NCI-H748 (cell line): ENCODE data around the gene MED20.

Experiments
- DNase-seq: peaks from one replicate; lab custom pipeline; 2025; ENCODE audit not compliant: unreplicated experiment; lab: John Stamatoyannopoulos, UW

MED20 gene

DNA sequence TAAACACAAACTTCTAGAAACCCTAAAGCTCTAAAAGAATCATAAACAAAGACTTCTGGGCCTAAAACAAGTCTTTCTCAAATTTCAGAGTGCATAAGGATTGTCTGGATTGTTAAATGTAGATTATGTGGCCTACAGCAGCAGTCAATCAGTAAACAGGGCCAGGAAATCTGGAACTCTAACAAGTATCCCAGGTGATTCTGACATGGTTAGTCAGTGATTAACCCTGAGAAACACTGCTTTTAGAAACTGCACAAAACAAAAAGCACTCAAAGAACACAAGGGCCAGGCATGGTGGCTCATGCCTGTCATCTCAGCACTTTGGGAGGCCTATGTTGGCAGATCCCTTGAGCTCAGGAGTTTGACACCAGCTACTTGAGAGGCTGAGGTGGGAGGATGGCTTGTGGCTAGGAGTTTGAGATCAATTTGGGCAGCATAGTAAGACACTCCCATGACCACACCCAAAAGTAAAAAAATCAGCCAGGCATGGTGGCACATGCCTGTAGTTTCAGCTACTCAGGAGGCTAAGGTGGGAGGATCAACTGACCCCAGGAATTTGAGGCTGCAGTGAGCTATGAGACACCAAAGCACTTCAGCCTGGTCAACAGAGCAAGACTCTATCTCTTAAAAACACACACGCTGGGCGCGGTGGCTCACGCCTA lies 5.9 kb downstream of the MED20 start:
- DNase-seq: no peak

DNA sequence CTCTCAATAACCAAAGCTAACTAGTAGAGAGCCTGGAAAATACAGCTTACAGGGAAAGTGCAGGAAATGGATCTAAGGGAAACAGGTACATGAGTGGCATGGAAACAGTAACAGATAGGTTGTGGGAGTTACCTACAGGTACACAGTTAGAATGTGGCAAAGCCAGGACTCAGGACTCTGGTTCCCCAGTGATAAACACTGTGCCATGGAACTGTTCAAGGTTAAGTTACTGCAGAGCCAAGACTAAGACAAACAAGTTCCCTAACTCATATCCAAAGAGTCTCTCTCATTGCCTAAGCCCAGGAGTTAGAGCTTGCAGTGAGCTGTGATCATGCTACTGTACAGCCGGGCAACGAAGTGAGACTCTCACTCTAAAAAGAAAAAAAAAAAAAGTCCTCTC lies 6.6 kb downstream of the MED20 start:
- no peak for DNase-seq

DNA sequence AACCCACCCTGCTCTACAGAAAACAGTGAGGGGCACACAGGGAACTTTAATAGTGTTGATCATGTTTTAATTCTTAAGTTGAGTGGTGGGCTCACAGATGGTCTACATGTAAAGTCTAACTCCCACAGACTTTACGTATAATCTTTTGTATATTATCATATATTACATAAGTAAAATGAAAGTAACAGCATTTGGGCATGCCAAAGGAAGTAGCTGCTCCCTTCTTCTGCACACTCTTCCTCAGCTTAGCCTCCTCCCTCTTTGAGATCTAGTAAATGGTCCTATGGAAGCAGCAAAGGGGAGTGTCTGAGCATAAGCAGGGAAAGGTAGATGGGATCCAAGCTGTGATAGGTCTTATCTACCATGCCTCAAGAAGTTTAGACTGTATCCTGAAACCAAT lies 11.2 kb downstream of the MED20 start:
- no peak for DNase-seq

DNA sequence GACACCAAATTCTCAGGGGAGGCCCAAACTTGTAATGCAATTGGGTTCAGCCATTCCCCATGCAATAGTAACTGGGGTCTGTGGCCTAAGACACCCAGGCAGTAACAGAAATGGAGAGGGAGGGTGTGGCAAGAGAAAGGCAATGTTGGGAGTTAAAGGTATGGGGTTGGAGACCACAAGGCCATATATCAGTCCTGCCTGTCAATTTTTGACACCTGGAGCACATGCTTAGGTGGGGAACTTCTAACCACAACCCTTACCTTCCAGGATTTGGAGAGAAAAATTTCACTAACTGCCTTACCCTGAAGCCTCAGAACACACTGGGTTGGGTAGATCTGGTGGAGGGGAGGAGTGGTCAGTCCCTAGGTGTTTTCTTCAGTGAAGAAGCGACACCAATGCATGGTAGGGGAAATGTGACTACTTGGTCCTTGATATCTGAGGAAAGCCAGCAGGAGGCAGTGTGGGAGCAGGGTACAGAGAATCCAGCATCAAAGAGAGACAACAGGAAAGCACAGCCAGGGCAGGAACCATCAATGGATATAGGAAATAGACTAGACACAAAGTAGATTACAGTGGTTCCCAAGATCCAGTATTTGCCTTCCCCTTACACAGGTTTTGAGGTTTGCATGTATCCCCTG lies 18.9 kb downstream of the MED20 start:
- peak; percentile 26 for DNase-seq

DNA sequence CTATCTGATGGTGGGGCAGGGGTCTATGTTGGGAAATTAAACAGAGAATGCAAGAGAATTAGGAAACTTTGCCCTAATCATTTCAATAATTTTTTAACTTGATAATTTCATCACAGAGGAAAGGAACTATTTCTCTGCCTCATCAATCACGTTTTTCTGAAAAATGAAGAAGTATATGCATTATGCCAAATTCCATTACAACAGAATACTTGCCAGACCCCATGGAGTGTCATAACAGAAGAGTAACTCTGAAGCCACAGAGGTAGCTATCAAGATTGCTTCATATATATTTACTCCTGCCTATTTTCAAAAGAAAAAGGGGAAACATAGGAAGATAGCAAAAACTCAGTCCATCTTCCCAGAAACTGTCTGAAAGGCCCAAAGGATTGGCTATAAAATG lies 20.1 kb downstream of the MED20 start:
- DNase-seq: no peak

DNA sequence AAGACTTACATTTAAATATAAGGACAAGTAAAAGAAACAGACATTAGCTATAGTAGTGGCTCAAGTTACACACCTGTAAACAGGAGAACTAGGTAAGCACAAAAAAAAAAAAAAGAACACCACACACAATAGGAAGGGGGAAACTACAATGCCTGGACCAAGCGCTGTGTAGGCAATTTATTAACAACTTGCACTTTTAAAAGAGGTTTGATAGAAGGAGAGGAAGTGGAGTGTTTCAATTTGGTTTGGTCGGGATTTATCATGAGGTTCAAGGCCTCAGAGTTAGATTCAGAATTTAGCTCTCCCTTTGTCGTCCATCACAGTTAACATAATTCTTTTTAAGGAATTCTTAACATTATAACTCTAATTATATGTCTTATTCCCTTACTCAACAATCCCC lies 24.7 kb downstream of the MED20 start:
- DNase-seq: no peak

DNA sequence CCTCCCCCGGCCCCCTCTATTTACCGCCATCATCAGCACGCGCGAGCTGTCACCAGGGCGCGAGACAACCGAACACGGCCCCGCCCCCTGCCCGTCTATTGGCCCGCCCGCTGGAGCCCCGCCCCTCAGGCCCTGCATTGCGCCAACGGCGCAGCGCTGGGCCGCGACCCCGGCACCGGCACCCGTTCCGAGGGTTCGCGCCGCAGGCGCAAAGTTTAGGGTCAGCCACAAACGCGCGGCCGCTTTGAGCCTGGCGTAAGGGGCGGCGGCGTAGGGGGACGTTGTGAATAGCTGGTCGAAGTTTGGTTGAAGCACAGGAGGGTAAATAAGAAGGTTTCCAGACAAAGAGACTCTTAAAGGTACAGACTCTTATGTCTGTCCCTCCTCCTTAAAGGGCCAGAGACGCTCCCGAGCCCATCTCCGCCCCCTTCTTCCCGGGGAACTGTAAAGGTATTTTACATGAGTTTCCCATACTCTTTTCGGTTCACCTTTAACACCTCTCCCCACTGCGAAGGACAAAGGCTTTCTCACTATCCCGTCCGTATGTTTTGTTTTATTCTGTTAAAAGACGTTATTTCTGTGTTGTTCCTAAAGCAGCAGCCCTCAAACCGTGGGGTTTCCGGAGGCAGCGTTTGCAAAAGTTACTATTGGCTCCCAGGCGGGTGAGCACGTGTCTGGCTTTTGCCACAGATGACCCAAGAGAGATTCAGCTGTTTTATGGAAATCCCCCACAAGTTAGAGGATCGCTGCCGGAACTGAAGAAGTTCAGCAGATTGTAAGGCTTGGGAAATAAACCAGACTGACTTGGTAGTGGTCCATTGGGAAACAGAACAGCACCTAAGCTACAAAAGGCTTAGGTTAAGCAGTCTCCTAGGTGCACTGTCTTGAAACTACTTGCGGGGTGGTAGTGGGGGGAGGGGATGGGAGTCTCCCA lies 25.4 kb downstream of the MED20 start, which contains the start of gene USP49:
USP49 (minus strand) TSS at position 76 of the 934 bp plus-strand sequence. CDS start 88,392 bp downstream, outside the sequence.
- DNase-seq: peak; percentile 95

DNA sequence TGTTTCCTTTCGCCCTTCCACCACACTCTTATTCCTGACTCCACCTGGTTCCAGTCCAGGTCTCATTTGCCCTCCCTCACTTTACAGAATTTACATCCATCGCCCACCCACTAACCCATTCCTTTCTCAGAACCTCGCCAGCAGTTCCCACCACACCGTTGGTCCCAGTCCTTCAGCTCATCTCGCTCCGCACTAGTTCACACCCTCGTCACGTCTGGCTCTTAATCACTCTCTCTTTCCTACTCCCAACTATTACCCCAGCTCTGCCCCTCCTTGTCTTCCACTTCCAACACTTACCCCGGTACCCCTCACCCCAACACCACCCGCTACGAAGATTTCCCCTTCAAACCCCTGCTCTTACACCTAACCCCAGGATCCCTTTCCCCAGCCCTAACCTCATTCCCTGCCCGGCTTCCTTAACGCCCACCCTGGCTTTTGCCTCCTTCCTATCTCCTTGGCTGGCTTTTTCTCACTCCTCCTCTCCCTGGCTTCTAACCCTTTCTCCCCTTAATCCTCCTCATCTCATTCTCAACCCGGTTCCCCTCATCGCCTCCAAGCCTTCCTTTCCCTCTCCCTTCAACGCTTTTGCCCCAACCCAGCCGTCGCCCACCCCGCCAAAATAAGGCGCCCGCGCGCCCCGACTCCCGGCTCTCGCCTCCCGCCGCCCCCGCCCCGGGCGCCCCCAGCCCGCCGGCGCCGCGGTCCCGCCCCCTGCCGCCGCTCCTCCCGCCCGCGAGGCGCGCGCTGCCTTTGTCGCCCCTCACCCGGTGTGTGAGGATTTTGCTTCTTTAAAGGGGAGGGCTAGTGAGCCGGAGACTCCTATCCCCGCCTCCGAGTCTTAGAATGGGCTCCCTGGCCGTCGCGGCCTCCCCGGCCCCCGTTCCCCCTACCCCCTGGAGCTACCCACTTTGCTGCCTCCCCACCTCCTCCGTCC lies 26.3 kb downstream of the MED20 start:
- DNase-seq: peak; percentile 60

DNA sequence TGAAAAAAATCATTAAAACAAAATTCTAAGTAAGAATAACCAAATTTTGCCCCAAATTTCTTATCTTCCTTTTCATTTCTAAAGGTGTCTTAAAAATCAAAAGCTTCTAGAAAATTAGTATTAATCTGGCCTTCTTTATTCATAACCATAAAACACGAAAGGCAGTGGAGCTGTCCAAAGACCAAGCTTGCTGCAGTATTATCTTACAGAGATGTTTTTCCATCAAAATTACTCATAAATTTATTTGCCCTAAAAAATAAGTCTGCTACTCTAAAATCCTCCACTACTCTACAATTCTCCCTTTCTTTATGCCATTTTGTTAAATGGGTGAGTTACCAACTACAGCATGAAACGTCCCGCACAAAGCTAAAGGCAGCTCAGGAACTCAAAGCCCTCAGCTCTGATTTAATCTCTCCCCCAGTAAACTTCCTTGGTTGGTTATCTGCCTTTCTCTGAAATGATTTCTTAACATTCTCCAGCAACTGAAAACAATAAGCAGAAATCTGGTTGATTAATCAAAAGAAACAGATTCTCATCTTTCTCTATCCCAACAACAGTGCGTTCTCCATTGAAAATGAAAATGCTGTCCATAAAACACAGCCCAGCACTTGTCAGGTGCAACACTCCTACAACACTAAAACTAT lies 27.9 kb downstream of the MED20 start:
- DNase-seq: no peak

DNA sequence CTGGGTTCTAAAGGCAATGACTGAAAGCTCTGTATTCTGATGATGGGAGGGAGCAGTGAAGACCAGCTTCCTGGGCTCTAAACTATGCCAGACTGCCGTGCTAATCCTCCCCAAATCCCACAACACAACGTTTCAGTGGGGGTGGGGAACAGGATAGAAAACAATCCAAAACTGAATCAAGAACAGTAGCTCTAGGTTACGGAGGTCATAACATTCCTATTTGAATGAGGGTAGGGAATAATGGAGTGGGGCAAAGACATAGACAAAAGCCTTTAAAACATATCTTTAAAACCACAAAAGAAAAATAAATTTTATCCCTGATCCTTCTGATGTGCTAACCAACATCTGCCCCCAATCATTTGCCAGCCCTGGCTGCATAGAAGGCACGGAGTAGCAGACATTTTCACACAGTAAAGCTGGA lies 33.6 kb downstream of the MED20 start:
- DNase-seq: no peak

DNA sequence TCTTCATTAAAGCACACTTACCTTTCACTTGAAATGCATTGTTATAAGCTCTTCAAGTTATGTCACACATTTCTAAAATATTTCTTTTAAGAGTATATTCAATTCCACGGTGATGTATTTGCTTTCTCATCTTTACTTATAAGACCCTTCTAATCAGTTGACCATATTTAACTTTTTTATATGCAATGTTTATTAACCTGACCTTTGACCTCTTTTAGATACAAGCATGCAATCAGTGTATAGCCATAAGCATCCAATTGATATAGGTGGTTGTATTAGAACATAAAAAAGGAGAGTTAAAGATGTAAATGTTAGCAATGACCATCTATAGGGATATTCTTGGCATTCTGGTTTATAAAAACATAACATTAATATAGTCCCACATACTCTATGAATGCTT lies 35.0 kb downstream of the MED20 start:
- no peak for DNase-seq

DNA sequence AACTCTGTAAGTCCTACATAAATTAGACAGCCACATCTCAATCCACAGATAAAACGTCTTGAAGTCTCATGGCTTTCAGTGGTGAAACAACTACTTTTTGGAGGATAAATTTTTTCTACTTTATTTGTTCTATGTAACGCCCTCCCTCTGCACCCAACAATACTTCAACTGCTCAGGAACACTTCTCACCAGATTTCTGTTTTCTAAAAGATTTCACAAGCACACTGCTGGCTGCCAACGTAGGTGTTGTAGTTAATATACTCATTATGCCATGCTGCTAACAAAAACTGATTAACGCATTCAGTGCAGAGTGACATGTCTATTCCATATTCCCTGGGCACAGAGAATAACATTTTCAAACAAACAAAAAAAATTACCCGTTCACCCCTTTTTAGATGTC lies 36.0 kb downstream of the MED20 start:
- DNase-seq: no peak

DNA sequence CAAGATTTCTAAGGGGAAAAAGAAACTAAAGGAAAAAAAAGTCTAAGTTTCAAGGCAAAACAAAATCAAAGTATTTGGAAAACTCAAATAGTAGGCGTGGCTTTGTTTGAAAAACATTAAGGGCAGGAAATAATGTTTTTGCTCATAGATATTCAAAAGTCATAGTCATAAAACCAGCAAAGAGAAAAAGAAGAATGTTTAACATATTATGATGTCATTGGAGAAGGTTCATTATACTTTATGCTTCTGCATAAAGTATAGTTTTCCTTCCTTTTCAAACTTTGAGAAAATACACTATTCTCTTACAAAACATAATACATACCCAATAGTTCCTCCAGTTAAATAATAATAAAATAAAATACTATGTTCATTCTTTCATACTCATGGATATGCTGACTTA lies 39.4 kb downstream of the MED20 start:
- no peak for DNase-seq

DNA sequence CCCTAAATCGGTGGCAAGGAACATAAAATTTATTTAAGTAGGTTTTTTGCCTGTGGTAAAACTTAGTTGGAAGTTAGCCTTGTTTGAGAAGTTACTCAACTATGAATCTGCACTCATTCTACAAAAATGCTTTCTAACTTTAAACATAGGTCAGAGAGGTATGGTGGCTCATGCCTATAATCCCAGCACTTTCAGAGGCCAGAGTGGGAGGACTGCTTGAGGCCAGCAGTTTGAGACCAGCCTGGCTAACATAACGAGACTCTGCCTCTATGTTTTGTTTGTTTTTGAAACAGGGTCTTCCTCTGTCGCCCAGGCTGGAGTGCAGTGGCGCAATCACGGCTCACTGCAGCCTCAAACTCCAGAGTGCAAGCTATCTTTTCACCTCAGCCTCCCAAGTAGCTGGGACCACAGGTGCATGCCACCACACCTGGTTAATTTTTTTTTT lies 42.0 kb downstream of the MED20 start:
- no peak for DNase-seq

DNA sequence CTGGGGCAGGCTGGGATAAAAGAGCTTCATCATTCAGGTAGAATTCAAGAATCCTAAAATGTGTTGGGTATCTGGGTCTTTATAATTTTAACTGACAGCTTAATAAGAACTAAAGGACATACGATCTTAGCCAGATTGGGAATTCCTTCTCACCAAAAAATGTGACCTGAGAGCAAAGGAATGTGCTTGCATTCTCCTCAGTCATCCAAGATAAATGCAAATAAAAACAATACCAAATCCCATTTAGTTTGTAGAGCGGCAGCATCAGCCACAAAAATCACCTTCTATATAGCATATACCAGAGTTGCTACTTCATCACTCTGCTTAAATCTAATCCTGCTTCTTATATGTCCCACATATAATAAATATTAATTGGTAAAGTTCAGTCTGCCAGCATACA lies 42.7 kb downstream of the MED20 start:
- DNase-seq: no peak

DNA sequence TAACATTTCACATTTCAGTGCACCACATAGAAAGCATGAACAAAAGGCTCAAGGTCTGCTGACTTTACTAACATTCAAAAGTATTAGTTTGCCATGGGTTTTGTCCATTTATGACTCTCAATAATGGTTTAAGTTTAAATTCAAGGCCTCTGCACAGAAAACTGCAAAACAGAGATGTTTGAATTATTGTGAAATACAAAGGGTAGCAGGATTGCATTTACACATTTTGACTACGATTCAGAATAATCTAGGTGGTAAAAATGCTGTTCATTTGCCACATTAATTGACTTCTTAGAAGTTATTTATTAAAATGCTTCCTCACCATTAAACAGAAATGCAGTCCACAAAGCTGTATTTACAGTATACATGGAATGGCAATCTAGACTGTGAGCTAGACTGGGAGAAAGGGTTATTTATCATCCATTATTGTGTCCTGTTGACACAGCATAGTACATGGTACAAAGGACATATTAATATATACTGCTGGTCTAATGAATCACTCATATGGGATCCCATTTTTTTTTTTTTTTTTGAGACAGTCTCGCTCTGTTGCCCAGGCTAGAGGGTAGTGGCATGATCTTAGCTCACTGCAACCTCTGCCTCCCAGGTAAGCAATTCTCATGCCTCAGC lies 43.8 kb downstream of the MED20 start:
- no peak for DNase-seq

DNA sequence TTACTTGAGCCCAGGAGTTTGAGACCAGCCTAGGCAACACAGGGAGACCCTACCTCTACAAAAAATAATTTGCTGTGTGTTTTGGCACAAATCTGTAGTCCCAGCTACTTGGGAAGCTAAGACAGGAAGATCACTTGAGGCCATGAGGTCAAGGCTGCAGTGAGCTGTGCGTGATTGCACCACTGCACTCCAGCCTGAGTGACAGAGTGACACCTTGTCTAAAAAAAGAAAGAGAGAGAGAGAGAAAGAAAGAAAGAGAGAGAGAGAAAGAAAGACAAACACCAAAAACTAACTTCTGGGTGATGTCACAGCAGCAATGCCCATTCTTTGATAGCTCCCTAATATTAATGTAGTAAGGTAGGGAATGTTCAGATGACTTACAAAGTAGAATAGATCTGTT lies 46.2 kb downstream of the MED20 start:
- no peak for DNase-seq

DNA sequence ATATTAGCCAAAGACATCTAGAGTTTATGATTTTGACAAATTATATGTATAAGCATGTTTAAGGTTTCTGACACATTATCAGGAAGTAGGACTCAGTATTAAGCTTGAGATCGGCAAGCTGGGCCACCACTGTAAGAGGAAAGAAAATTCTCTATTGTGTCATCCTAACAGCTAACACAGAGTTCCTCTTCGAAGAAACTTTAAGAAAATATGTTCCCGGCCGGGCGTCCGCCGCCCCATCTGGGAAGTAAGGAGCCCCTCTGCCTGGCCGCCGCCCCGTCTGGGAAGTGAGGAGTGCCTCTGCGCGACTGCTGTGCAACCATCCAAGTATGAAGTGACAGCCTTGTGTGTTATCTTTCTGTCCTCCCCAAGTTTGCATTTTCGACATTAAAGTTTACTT lies 48.8 kb downstream of the MED20 start:
- no peak for DNase-seq

DNA sequence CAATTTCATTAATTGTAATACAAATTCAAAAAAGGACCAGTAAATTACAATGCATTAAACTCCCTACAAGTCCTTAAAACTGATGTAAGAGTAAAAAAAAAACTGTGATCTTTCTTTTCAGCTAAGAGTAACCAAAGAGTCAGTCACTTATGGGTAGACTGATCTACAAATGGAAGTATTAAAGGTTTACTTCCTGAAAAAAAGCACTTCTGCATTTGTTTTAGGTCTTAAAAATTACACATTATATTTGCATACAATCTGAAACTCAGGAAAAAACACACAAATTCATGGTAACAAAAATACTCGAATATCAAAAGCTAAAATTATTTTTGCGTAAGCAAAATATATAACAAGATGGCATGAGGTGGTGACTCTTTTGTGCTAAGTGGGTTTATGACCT lies 49.2 kb downstream of the MED20 start:
- no peak for DNase-seq

DNA sequence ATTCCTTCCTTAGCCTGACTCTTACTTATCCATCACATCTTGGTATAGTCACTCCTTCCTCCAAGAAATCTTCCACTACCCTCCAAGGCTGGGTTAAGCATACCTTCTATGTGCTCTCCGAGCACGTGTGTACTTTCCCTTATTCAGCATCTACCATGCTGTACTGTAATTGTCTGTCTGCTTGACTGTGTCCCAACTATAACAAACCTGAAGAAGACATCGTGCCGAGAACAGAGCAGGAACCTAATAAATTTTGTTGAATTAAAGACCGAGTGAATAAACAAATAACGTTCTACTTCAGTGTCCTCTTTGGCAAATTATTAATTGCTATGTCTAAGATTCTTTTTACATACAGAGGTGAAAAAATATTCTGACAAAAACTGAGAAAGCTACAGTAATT lies 61.6 kb downstream of the MED20 start:
- no peak for DNase-seq
